ENCODE data around the gene HRC. TPM values are rescaled to one million over a fixed set of nuclear protein-coding genes. Genes with fewer than 3 reads are reported as not detected.

Gene HRC
- total and polyA plus RNA-seq, 2 of the 8 experiments (the other 6 are each of a cell fraction or from before 2014, with no cell fraction given) = 2.3 to 2.6 TPM

DNA sequence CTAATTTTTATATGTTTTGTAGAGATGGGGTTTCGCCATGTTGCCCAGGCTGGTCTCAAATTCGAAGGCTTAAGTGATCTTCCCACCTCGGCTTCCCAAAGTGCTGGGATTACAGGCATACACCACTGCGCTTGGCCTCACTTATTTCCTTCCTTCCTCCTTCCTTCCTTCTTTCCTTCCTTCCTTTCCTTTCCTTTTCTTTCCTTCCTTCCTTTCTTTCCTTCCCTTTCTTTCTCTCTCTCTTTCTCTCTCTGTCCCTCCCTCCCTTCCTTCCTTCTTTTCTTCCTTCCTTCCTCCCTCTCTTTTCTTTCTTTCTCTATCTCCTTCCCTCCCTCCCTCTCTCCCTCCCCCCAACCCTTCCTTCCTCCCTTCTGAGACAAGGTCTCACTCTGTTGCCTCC, 39.2 kb upstream of the HRC start (continued):
- TF ChIP-seq, protein P1, sequence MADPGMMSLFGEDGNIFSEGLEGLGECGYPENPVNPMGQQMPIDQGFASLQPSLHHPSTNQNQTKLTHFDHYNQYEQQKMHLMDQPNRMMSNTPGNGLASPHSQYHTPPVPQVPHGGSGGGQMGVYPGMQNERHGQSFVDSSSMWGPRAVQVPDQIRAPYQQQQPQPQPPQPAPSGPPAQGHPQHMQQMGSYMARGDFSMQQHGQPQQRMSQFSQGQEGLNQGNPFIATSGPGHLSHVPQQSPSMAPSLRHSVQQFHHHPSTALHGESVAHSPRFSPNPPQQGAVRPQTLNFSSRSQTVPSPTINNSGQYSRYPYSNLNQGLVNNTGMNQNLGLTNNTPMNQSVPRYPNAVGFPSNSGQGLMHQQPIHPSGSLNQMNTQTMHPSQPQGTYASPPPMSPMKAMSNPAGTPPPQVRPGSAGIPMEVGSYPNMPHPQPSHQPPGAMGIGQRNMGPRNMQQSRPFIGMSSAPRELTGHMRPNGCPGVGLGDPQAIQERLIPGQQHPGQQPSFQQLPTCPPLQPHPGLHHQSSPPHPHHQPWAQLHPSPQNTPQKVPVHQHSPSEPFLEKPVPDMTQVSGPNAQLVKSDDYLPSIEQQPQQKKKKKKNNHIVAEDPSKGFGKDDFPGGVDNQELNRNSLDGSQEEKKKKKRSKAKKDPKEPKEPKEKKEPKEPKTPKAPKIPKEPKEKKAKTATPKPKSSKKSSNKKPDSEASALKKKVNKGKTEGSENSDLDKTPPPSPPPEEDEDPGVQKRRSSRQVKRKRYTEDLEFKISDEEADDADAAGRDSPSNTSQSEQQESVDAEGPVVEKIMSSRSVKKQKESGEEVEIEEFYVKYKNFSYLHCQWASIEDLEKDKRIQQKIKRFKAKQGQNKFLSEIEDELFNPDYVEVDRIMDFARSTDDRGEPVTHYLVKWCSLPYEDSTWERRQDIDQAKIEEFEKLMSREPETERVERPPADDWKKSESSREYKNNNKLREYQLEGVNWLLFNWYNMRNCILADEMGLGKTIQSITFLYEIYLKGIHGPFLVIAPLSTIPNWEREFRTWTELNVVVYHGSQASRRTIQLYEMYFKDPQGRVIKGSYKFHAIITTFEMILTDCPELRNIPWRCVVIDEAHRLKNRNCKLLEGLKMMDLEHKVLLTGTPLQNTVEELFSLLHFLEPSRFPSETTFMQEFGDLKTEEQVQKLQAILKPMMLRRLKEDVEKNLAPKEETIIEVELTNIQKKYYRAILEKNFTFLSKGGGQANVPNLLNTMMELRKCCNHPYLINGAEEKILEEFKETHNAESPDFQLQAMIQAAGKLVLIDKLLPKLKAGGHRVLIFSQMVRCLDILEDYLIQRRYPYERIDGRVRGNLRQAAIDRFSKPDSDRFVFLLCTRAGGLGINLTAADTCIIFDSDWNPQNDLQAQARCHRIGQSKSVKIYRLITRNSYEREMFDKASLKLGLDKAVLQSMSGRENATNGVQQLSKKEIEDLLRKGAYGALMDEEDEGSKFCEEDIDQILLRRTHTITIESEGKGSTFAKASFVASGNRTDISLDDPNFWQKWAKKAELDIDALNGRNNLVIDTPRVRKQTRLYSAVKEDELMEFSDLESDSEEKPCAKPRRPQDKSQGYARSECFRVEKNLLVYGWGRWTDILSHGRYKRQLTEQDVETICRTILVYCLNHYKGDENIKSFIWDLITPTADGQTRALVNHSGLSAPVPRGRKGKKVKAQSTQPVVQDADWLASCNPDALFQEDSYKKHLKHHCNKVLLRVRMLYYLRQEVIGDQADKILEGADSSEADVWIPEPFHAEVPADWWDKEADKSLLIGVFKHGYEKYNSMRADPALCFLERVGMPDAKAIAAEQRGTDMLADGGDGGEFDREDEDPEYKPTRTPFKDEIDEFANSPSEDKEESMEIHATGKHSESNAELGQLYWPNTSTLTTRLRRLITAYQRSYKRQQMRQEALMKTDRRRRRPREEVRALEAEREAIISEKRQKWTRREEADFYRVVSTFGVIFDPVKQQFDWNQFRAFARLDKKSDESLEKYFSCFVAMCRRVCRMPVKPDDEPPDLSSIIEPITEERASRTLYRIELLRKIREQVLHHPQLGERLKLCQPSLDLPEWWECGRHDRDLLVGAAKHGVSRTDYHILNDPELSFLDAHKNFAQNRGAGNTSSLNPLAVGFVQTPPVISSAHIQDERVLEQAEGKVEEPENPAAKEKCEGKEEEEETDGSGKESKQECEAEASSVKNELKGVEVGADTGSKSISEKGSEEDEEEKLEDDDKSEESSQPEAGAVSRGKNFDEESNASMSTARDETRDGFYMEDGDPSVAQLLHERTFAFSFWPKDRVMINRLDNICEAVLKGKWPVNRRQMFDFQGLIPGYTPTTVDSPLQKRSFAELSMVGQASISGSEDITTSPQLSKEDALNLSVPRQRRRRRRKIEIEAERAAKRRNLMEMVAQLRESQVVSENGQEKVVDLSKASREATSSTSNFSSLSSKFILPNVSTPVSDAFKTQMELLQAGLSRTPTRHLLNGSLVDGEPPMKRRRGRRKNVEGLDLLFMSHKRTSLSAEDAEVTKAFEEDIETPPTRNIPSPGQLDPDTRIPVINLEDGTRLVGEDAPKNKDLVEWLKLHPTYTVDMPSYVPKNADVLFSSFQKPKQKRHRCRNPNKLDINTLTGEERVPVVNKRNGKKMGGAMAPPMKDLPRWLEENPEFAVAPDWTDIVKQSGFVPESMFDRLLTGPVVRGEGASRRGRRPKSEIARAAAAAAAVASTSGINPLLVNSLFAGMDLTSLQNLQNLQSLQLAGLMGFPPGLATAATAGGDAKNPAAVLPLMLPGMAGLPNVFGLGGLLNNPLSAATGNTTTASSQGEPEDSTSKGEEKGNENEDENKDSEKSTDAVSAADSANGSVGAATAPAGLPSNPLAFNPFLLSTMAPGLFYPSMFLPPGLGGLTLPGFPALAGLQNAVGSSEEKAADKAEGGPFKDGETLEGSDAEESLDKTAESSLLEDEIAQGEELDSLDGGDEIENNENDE (IDR thresholded peaks at IDR 0.05; ENCODE audit: insufficient replicate concordance, low read length) = no peak
- TF ChIP-seq MAX (IDR thresholded peaks at IDR 0.05) = no peak
- TF ChIP-seq, protein P2, sequence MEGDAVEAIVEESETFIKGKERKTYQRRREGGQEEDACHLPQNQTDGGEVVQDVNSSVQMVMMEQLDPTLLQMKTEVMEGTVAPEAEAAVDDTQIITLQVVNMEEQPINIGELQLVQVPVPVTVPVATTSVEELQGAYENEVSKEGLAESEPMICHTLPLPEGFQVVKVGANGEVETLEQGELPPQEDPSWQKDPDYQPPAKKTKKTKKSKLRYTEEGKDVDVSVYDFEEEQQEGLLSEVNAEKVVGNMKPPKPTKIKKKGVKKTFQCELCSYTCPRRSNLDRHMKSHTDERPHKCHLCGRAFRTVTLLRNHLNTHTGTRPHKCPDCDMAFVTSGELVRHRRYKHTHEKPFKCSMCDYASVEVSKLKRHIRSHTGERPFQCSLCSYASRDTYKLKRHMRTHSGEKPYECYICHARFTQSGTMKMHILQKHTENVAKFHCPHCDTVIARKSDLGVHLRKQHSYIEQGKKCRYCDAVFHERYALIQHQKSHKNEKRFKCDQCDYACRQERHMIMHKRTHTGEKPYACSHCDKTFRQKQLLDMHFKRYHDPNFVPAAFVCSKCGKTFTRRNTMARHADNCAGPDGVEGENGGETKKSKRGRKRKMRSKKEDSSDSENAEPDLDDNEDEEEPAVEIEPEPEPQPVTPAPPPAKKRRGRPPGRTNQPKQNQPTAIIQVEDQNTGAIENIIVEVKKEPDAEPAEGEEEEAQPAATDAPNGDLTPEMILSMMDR (IDR thresholded peaks at IDR 0.05; ENCODE audit: control extremely low read depth in 1 of 3, insufficient read depth in 1 of 3, low read depth in 1 of 3, low read length in 3 of 3) = no peak

All from H1 (cell line).